HG03103 (cell line): ENCODE measurements around the gene PTPRN2.

ENCODE experiments used
- ATAC-seq: cut with Tn5 transposase; IDR thresholded peaks from one replicate; pipeline ENCODE4 v1.9.1; 2021; ENCODE audit warnings: low read depth; ENCODE audit not compliant: unreplicated experiment

PTPRN2 gene

GRCh38 chr7:158098125-158099030 lies 489.2 kb downstream of the PTPRN2 start:
- no peak for ATAC-seq

- no peak for ATAC-seq
Measured at GRCh38 chr7:158097453-158098124, 490.0 kb downstream of the PTPRN2 start.

GRCh38 chr7:158097106-158097452 lies 490.5 kb downstream of the PTPRN2 start:
- ATAC-seq, result no peak

GRCh38 chr7:158096582-158096981 lies 491.0 kb downstream of the PTPRN2 start:
- no peak for ATAC-seq

GRCh38 chr7:158094671-158095226 lies 492.9 kb downstream of the PTPRN2 start:
- no peak for ATAC-seq

GRCh38 chr7:158094046-158094445 lies 493.6 kb downstream of the PTPRN2 start:
- ATAC-seq, result no peak

- ATAC-seq, result no peak
Measured at GRCh38 chr7:158093156-158093796, 494.3 kb downstream of the PTPRN2 start.

- no peak for ATAC-seq
Measured at GRCh38 chr7:158087196-158087595, 500.4 kb downstream of the PTPRN2 start.

- no peak for ATAC-seq
Measured at GRCh38 chr7:158085741-158086695, 501.6 kb downstream of the PTPRN2 start.

GRCh38 chr7:158084555-158084954 lies 503.1 kb downstream of the PTPRN2 start:
- ATAC-seq, result no peak

- no peak for ATAC-seq
Measured at GRCh38 chr7:158083526-158084310, 503.9 kb downstream of the PTPRN2 start.

- ATAC-seq, result no peak
Measured at GRCh38 chr7:158082761-158083160, 504.9 kb downstream of the PTPRN2 start.

- no peak for ATAC-seq
Measured at GRCh38 chr7:158080899-158081445, 506.7 kb downstream of the PTPRN2 start.

GRCh38 chr7:158077934-158078910 lies 509.4 kb downstream of the PTPRN2 start:
- no peak for ATAC-seq

- no peak for ATAC-seq
Measured at GRCh38 chr7:158077151-158077840, 510.3 kb downstream of the PTPRN2 start.

GRCh38 chr7:158076656-158077055 lies 511.0 kb downstream of the PTPRN2 start:
- ATAC-seq, result no peak

GRCh38 chr7:158076215-158076614 lies 511.4 kb downstream of the PTPRN2 start:
- ATAC-seq, result no peak
